Measurements from ENCODE around the gene SLC1A5.

The SLC1A5 gene

GRCh38 chr19:46725036-46725820 lies 63.2 kb downstream of the SLC1A5 start:
- DNase-seq (ENCODE audit: low spot score): no peak

Measured in D341Med (cell line).